ENCODE data around the gene ST14.
"Not testable (repeated sequence)": the region's sequence is repeated elsewhere in the genome, so short reads cannot be mapped to it uniquely, and the experiment has no call there.

Gene ST14

DNA sequence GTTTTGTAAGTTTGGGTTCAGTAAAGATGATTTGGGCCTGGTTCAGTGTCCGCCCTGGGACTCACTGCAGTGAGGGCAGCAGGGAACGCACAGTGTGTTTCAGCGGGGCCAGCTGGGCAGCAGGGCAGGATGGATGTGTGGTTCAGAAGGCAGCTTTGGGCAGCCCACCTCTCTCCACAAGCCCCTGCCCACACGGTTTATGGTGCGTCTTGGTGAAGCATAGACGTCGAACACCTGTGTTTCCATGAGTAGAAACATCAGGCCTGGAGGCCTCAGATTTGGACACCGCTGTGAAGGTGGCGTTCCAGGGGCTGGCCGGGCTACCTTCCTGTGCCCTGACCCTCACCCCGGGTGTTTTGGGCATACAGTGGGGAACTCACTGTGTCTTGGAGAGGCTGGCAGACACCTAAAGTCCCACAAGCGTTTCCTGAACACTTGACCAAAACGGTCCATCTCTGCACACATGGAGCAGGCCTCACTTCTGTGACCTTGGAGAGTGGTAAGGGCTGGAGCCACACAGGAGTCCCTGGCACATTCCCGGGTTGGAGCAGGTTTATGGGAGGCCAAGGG lies 59.0 kb downstream of the ST14 start:
- in situ Hi-C loops (cut with HindIII; ENCODE audit: low sequenced_read_pairs) = no loop called here

DNA sequence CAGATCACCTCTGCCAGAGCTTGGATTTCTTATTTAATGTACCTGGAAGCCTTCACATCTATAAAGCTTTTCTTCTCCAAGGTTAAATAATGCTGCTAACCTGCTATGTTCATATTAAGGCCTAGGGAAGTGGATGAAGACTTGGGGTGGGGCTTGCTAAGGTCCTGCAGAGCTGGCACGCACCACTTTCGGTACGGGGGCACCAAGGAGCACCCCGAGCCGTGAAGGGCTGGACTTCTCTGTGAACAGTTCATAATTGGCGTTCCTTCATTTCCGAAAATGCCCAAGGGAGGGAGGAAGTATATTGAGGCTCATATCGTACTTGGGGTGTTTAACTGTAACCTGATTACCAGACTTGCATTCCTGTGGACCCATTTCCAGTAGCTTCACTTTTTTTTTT lies 59.6 kb downstream of the ST14 start:
- in situ Hi-C loops (cut with HindIII; ENCODE audit: low sequenced_read_pairs) = no loop called here

DNA sequence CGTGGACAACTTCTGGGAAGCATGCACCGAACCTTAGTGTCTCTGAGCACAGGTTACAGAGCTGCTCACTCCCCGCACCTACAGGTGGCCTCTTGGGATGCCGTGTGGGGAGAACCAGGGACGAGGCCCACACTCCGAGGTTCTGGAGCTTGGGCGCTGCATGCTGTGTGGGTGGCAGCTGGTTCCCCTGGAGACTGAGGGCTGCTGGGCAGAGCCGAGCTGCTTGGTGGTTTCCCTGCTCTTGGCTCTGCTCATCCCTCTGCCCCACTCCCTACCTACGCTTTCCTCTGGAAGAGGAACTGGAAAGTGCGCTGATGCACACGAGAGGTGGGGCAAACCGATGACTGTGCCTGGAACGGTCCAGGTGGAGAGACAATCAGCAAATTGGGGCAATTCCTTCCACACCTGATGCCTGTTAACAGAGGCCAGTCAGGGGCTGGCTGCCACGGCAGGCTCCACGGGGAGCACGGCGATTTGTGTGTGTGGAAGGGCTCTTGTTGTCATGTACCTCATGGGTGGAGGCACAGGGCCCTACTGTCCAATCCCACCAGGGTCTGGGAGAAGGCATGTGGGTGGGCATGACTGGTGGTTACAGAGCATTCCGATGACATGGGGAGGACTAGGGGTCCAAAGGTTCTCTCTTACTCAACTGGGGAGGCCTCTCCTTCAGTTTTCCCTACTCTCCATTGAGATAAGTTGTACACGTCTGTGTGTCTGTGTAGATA lies 60.9 kb downstream of the ST14 start:
- in situ Hi-C loops (cut with HindIII; ENCODE audit: low sequenced_read_pairs) = no loop called here

DNA sequence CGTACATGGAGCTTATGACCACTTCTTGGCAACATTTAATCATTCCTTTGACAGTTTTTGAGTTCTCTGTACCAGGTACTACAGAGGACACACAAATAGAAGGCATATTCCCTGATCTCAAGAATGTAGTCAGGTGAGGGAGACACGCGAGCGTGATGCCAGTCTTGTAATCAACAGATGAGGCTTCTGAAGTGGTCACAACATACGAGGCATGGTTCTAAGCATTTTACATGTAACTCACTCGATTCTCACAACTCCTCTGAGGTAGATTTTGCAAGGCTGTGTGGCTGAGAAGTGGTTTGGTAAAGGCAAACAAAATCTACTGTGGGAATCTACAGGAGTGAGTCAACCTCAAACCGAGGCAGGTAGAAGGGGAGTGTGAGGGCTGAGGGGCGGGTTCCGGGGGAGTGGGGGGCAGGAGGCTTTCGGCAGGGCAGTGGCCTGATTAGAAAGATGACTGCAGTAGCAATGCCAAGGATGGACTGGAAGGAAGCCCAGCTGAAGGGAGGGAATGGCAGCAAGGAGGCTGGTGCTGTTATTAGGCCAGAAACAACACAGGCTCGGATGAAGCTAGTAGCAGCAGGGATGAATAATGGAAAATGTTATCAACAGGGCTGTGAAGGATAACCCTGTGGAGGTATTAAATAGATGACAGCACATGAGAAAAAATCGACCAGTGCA lies 63.8 kb downstream of the ST14 start:
- in situ Hi-C loops (cut with HindIII; ENCODE audit: low sequenced_read_pairs) = no loop called here

DNA sequence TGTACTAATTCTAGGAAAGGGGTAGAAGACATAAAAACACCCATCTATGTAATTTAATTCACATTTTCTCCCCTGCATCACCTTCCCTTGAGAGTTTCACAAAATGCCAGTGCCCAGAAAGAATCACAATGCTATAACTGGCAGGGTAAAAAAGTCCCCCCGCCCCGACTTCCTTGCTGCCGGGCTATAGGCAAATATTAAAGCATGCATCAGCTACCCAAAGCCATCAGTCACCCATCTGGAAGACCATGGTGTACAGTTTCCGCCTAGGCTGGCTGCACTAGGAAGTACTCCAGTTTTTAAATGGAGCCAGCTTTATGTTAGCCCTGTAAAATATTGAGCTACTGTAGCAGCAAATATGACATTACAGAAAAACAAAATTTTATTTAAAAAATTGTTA lies 67.8 kb downstream of the ST14 start:
- in situ Hi-C loops (cut with HindIII; ENCODE audit: low sequenced_read_pairs) = no loop called here

DNA sequence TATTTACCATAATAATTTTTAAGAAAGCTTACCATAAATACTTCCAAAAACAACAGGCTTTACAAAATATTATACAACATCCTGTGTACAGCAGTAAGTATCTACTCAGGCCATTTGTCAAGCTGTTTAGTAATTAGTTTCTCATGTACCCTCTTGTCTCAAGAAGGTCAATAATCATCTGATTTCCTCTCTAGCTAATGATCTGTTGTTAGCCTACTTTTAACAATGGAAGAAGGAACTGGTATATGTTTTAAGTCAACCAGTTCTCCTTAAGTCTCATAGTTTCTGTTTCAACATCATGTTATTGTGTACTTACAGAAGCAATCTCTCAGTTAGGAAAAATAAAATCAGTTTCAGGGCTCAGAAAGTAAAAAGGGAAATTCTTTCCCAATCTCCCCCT lies 73.9 kb downstream of the ST14 start:
- in situ Hi-C loops (cut with HindIII; ENCODE audit: low sequenced_read_pairs) = not testable (repeated sequence)

DNA sequence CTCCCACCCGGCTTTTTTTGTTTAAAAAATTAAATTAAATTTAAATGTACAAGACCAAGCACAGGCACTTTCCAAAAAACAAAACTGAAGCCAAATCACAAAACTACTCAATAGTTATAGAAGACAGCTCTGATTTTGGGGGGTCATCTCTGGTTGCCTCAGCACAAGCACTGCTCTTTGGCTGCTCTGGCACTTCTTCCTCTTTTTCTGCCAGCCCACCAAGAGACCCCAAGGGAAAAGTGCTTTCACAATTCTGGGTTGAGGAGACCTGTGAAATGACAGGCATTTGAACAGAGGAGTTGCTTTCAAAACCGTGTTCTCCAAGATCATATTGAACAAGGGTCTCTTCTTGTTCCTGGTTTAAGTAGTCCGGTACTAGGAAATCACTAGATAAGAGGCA lies 74.3 kb downstream of the ST14 start:
- in situ Hi-C loops (cut with HindIII; ENCODE audit: low sequenced_read_pairs) = not testable (repeated sequence)

DNA sequence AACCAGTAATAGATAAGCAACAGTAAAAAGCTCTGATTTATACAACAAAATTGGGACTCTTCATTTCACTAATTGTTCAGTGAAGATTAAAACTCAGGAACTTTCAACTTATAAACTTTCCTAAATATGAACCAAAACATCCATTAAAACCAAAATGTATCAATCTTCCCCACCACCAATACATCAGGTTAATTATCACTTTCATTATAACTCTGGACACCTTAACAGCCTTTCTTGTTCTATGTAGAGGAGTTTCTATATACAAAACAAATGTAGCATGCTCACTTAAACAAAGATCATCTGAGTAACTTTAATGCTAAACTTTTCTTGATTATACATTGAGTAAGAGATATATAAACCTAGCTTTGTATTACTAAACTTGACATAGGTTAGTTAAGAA lies 74.7 kb downstream of the ST14 start:
- in situ Hi-C loops (cut with HindIII; ENCODE audit: low sequenced_read_pairs) = no loop called here

DNA sequence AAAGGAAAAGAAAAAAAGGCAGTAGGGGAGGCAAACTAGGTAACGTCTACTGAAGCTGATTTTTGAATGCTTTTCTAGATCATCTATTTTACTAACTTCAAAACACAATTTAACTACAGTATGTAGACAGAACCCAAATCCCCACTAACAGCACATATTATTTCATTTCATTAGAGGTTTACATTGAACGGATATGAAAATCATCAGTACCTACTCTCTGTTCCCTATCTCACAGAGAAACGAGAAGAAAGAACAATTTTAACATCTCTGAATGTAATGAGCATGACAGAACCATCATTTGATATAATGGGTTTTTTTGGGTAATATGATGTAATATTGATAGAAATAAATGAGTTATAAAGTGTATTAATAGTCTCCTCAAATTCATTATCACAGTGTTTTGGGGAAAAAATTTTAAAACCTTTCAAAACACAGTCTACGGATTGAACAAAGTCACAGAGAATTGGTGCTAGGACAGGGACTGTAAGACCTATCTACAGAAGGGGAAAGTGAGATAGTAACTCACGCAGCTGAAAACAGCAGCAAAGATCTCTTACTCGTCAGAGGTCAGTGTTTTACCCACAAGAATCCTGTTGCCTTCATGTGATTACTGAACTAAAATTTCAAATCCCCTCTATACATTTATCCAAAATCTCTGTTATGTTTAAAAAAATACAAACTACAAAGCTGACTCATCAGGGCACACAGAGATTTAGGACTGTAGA lies 77.9 kb downstream of the ST14 start:
- in situ Hi-C loops (cut with HindIII; ENCODE audit: low sequenced_read_pairs) = no loop called here

DNA sequence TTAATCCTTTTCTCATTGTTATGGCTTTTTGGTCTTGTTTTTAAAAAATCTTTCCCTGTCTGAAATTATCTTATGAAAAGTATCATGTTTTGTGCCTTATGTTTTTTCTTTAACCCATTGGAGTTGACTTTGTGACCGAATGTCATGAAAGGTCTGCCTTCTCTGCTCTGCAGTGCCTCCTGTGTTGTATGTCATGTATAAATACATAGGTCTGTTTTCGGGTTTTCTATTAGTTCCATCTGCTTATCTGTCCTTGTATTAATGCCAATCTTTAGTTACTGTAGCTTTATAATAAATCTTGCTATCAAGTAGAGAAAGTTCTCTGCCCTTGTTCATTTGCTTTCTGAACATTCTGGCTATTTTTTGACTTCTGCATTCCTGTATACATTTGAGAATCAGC lies 82.1 kb downstream of the ST14 start:
- in situ Hi-C loops (cut with HindIII; ENCODE audit: low sequenced_read_pairs) = no loop called here

DNA sequence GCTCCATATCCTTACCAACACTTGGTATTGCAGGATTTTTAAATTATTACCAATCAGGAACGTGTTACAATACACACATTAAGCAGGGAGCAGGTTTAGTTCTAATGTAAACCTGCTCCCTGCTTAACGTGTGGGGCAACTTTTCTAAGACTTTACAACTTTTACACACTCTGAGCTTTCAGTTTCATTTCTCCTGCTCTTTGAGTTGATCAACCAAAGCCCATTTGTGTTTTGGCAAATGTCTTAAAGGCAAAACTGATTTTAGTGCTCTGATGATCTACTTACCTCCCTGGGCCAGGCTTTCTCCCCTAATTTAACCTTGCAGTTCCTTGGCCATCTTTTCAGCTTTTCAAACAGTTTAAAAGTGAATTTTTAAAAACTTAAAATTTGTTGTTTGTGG lies 84.2 kb downstream of the ST14 start:
- in situ Hi-C loops (cut with HindIII; ENCODE audit: low sequenced_read_pairs) = no loop called here

DNA sequence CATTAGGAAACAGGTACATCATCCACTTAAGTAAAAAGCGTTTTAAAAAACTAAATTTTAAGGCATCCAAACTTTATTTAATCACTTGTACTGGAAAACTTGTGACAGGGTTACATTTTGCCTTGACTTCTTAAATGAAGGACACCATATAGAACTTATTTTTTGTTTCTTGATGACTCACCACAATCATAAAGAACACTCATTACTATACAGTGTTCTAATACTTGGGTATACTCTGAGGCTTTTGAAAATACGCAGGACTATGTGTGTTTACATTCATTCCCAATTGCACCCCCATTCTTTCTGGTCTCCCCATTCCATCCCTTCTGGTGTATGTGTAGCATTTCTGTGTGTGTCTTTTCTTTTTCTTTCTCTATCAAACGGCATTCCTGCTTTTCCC lies 85.3 kb downstream of the ST14 start:
- in situ Hi-C loops (cut with HindIII; ENCODE audit: low sequenced_read_pairs) = no loop called here

DNA sequence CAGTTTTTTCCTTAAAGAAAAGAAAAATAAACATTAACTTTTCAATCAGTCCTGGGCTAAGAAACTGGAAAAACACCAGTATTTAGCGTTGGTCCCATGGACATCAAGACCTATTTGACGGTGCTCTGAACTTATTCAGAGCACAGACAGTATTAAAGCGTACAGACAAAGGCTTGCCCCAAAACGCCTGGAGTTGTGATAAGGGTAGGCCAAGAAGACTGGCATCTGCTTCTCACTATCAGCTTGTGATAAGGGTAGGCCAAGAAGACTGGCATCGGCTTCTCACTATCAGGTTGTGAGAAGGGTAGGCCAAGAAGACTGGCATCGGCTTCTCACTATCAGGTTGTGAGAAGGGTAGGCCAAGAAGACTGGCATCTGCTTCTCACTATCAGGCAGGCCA lies 85.8 kb downstream of the ST14 start:
- in situ Hi-C loops (cut with HindIII; ENCODE audit: low sequenced_read_pairs) = not testable (repeated sequence)

DNA sequence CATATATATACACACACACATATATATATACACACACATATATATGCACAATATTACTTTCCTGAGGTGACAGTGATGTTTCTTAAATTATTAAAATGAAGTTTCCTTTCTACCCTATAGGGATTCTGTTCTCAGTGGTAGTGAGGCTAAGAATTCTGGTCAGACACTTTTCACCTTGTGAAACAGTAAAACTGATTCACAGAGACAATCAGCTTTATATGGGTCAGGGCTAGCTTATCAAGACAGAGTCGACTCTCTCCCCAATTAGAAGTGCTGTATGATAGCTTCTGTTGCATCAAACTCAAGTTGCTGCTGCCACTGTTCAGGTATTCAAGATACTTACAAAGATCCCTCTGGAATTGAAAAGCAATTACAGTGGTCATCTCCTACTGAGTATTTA lies 86.7 kb downstream of the ST14 start:
- in situ Hi-C loops (cut with HindIII; ENCODE audit: low sequenced_read_pairs) = no loop called here

DNA sequence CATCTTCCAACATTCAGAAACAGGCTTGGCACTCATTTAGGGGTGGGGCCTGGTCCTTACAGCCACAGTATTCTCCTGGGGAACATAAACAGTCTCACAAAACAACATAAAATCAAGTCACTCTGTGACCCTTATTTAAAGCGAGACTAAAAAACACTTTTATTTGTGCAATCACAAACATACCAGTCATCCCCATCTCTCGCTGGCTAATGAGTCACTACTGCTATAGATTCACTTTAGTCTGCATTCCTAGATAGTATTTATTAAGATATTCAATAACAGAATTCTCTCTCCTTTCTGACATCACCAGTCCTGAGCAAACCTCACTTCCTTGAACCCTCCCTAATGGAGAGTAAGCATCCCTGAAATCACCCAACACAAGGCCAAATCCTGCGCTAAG lies 87.2 kb downstream of the ST14 start:
- in situ Hi-C loops (cut with HindIII; ENCODE audit: low sequenced_read_pairs) = no loop called here

DNA sequence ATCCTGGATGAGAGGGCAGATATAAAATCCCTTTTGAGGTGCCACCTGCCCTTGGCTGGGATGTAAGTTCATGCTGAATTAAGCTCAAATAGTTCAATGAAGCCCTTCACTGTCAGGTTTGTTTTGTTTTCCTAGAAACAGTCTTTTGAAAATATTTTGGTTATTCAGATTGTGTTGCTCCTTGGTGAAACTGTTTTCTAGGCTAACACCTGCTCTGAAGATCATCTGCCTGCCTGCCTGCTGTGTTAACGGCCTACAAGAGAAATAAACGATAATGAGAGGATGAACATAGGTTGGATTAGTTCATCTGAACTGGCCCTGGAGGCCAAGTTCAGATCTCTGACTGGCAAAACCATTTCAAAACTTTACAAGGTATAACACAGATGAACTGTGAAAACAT lies 87.7 kb downstream of the ST14 start:
- in situ Hi-C loops (cut with HindIII; ENCODE audit: low sequenced_read_pairs) = no loop called here

DNA sequence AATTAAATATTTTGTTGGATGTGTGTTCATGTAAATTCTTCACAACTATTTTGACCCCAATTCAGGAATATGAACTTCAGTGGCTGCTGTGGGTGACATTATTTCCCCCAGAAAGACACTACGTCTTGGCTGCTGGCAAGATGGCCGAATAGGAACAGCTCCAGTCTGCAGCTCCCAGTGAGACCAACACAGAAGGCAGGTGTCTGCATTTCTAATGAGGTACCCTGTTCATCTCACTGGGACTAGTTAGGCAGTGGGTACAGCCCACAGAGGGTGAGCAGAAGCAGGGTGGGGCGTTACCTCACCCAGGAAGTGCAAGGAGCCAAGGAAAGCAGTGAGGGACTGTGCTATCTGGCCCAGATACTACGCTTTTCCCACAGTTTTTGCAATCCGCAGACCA lies 89.8 kb downstream of the ST14 start:
- in situ Hi-C loops (cut with HindIII; ENCODE audit: low sequenced_read_pairs) = no loop called here

DNA sequence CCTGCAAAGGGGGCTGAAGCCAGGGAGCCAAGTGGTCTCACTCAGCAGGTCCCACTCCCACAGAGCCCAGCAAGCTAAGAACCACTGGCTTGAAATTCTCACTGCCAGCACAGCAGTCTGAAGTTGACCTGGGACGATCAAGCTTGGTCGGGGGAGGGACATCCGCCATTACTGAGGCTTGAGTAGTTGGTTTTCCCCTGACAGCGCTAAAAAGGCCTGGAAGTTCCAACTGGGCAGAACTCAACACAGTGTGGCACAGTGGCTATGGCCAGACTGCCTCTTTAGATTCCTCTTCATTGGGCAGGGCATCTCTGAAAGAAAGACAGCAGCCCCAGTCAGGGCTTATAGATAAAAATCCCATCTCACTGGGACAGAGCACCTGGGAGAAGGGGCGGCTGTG lies 90.3 kb downstream of the ST14 start:
- in situ Hi-C loops (cut with HindIII; ENCODE audit: low sequenced_read_pairs) = not testable (repeated sequence)

DNA sequence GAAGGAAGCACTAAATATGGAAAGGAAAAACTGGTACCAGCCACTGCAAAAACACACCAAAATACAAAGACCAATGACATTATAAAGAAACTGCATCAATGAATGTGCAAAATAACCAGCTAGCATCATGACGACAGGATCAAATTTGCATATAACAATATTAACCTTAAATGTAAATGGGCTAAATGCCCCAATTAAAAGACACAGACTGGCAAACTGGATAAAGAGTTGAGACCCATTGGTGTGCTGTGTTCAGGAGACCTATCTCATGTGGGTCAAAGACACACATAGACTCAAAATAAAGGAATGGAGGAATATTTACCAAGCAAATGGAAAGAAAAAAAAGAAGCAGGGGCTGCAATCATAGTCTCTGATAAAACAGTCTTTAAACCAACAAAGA lies 92.2 kb downstream of the ST14 start:
- in situ Hi-C loops (cut with HindIII; ENCODE audit: low sequenced_read_pairs) = not testable (repeated sequence)
